B cell (primary cell): Measurements from ENCODE around the gene DTX3. TPM values are rescaled to one million over a fixed set of nuclear protein-coding genes. Genes with fewer than 3 reads are reported as not detected.

Source experiments
- ATAC-seq: fragments of 200-7000 bp; cut with Tn5 transposase; one replicate; pipeline ENCODE4 v1.10.0; 2021; ENCODE audit warnings: low read depth, mild to moderate bottlenecking, moderate number of reproducible peaks, moderate library complexity
- CTCF ChIA-PET: fragments of 350-600 bp; sonication (Branson Sonifier 250); formaldehyde crosslinking; loops from one replicate; lab custom pipeline; 2021; ENCODE audit warnings: antibody characterized with exemption, inconsistent platforms; lab: Charles Lee
- POLR2A ChIA-PET: fragments of 350-600 bp; sonication (Branson Sonifier 250); formaldehyde crosslinking; loops from one replicate; lab custom pipeline; 2021; ENCODE audit warnings: antibody characterized with exemption; lab: Charles Lee
- DNase-seq: peaks from one replicate; pipeline ENCODE4 v3.0.0; 2013
- H2AFZ ChIP-seq: 2 replicates; pipeline ENCODE4 v1.6.1; 2012; ENCODE audit warnings: mild to moderate bottlenecking, low read depth, low read length; ENCODE audit not compliant: insufficient read depth, poor library complexity, severe bottlenecking
- H3K27ac ChIP-seq, 2 donors: 1 replicate in 1 of 2; 2 replicates in 1 of 2; pipeline ENCODE4 v1.5.1; 2012 to 2013; ENCODE audit warnings: low read length in 2 of 2, mild to moderate bottlenecking in 2 of 2, moderate library complexity in 1 of 2
- H3K27me3 ChIP-seq, 4 experiments: fragments of 200-600 bp in 1 of 4; sonication (generic) in 1 of 4; replicated peaks in 1 of 4; 1 replicate in 2 of 4; 2 replicates in 2 of 4; pipeline versions ENCODE4 v1.6.1 to v1.7.0; 2013 to 2016; ENCODE audit warnings: low read length in 3 of 4, mild to moderate bottlenecking in 2 of 4, mixed read lengths in 1 of 4, moderate library complexity in 1 of 4; ENCODE audit not compliant: insufficient read depth in 4 of 4, control insufficient read depth in 3 of 4; ENCODE audit errors: control extremely low read depth in 1 of 4
- H3K36me3 ChIP-seq, 2 experiments: replicated peaks in 1 of 2; 1 replicate in 1 of 2; 2 replicates in 1 of 2; pipeline versions ENCODE4 v1.6.1 to v1.7.1; 2013; ENCODE audit warnings: low read length in 1 of 2; ENCODE audit not compliant: insufficient read depth in 2 of 2, control insufficient read depth in 1 of 2; ENCODE audit errors: control extremely low read depth in 1 of 2, extremely low read depth in 1 of 2
- H3K4me1 ChIP-seq, 2 donors: fragments of 200-600 bp in 1 of 2; sonication (generic) in 1 of 2; 1 replicate in 1 of 2; 2 replicates in 1 of 2; pipeline versions ENCODE4 v1.5.1 to v1.6.1; 2013 to 2017; ENCODE audit warnings: low read length in 2 of 2; ENCODE audit not compliant: control insufficient read depth in 2 of 2, insufficient read depth in 2 of 2
- H3K4me2 ChIP-seq: replicated peaks from 2 replicates; pipeline ENCODE3; 2012; ENCODE audit warnings: mild to moderate bottlenecking, low read depth, low read length; ENCODE audit not compliant: poor library complexity, severe bottlenecking
- H3K4me3 ChIP-seq, 5 experiments: fragments of 200-600 bp in 1 of 5; sonication (generic) in 1 of 5; 1 replicate in 3 of 5; 2 replicates in 2 of 5; pipeline versions ENCODE4 v1.5.1 to v1.7.0; 2011 to 2016; ENCODE audit warnings: low read length in 4 of 5, mild to moderate bottlenecking in 4 of 5, low read depth in 2 of 5, control low read depth in 1 of 5, moderate library complexity in 1 of 5; ENCODE audit not compliant: insufficient read depth in 1 of 5; ENCODE audit errors: control extremely low read depth in 1 of 5, extremely low read depth in 1 of 5
- H3K79me2 ChIP-seq: fragments of 200-600 bp; sonication (generic); one replicate; pipeline ENCODE4 v1.6.0; 2016; ENCODE audit warnings: low read length; ENCODE audit not compliant: control insufficient read depth, insufficient read depth
- H3K9ac ChIP-seq: fragments of 200-600 bp; sonication (generic); 2 replicates; pipeline ENCODE4 v1.6.1; 2017; ENCODE audit warnings: mild to moderate bottlenecking, low read length, moderate library complexity
- H3K9me3 ChIP-seq, 3 donors: one replicate each; pipeline versions ENCODE4 v1.6.1 to v1.7.1; 2013; ENCODE audit warnings: low read length in 2 of 3; ENCODE audit not compliant: control insufficient read depth in 2 of 3, insufficient read depth in 1 of 3; ENCODE audit errors: control extremely low read depth in 1 of 3
- H4K20me1 ChIP-seq: 2 replicates; pipeline ENCODE4 v1.6.0; 2012; ENCODE audit warnings: mild to moderate bottlenecking, low read length; ENCODE audit not compliant: insufficient read depth, control insufficient read depth, poor library complexity, severe bottlenecking
- H3K27ac Mint-ChIP-seq: one replicate; pipeline ENCODE4 v1.8.0; 2021; ENCODE audit warnings: mixed read lengths
- H3K27me3 Mint-ChIP-seq: one replicate; pipeline ENCODE4 v1.8.0; 2021; ENCODE audit warnings: mixed read lengths
- H3K4me1 Mint-ChIP-seq: one replicate; pipeline ENCODE4 v1.8.0; 2021; ENCODE audit warnings: mixed read lengths
- H3K4me3 Mint-ChIP-seq: one replicate; pipeline ENCODE4 v1.8.0; 2021; ENCODE audit warnings: mixed read lengths
- H3K9me3 Mint-ChIP-seq: one replicate; pipeline ENCODE4 v1.8.0; 2022; ENCODE audit warnings: mixed read lengths; ENCODE audit not compliant: insufficient read depth
- CTCF ChIP-seq: fragments of 200-600 bp; IDR thresholded peaks from one replicate; pipeline ENCODE4 v1.8.0; 2022; ENCODE audit warnings: antibody characterized with exemption, mild to moderate bottlenecking
- EZH2 ChIP-seq: IDR thresholded peaks from 2 replicates; pipeline ENCODE4 v1.6.1; 2012; ENCODE audit warnings: borderline replicate concordance, low read depth, mild to moderate bottlenecking, moderate library complexity, low read length; ENCODE audit not compliant: insufficient read depth, poor library complexity, severe bottlenecking
- WGBS: methylation state at CpG from one replicate; pipeline ENCODE4 v1.1.5; 2013; ENCODE audit warnings: missing lambda C conversion rate; ENCODE audit not compliant: insufficient coverage; 5-methylcytosine and 5-hydroxymethylcytosine counted together
- intact Hi-C: fragments of 100-400 bp; cut with micrococcal nuclease; formaldehyde crosslinking; loops from one replicate; pipeline ENCODE4 v1.10.0; 2022
- polyA plus RNA-seq: library from polyadenylated mRNA; depleted of rRNA; stranded (reverse); fragments of >200 nt; gene quantifications from 2 replicates; pipeline ENCODE4 v1.2.3, GENCODE V29; 2012
- total RNA-seq, 2 donors: library from RNA; stranded (reverse); fragments of 120-200 nt in 1 of 2; gene quantifications; 1 replicate in 1 of 2; 2 replicates in 1 of 2; pipeline versions ENCODE4 v1.2.3 to v1.2.4, GENCODE V29; 2013 to 2022

DTX3 gene
- total and polyA plus RNA-seq, 2 donors (not counting 1 experiment from before 2014, with no cell fraction given) = 3.5 to 7.3 TPM

DNA sequence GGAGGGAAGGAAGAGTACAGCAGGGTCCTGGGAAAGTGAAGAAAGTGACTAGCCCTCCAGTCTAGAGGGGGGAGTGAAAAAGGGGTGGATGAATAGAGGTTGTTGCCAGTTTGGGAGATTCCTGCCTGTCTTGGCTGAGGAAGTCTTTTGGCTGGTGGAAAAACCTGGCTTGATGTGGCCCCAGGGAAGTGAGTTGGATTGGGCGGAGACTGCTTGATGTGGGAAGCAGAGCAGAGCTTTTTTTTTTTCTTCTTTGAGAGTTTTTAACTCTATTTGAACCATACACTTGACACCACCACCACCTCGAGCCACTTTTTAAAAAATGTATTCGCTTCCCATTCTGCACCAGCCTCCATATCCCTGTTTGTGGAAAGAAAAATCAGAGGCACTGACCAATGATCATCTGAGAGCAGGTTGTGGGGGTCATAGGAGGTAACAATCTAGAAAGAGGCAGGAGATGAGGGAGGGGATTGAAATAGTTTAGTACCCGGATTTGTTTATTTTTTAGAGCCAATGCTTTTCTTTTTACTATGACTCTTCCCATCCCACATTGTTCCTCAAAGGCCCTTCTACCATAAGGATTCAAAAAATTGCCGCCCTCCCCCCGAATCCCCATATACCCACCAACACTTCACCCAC lies 690 bp upstream of the DTX3 start:
- peaks cover 5 to 29% of the 10 kb centered on the region in 2 experiments for H3K36me3 ChIP-seq
- no peaks in the 10 kb centered on the region for H3K79me2 ChIP-seq
- DNase-seq (no peak), ATAC-seq (no peak)
- Mint-ChIP-seq H3K27ac (peak overlapping the region; percentile 59), H3K9me3 (no peaks in the 10 kb centered on the region), H3K27me3 (peaks cover 24% of the 10 kb centered on the region), H3K4me3 (peak overlapping the region; percentile 82), H3K4me1 (peaks cover 19% of the 10 kb centered on the region)
- H3K27me3 ChIP-seq = peaks cover 0 to 33% (median 11%) of the 10 kb centered on the region in 4 experiments
- ChIA-PET CTCF (interaction anchor here (0.7 to 1.5 kb wide), 5 partner anchors 11 to 25 kb away, joined by 3 to 5 read pairs (median 3); no protein-coding TSS in a partner anchor), POLR2A (interaction anchor here (0.6 kb wide), 2 partner anchors 81 to 90 kb away, joined by 3 read pairs; no protein-coding TSS in a partner anchor)
- H2AFZ ChIP-seq = peak overlapping the region; percentile 79
- no peak overlapping the region for H3K27ac ChIP-seq
- H3K4me1 ChIP-seq = peaks cover 11% of the 10 kb centered on the region in 2 donors
- peak overlapping the region; percentile 65 for H3K9ac ChIP-seq
- intact Hi-C loops = no loop called here
- no CpG with 5 or more reads among the region's 6 CpGs for WGBS
- peaks cover 0 to 11% (median 0%) of the 10 kb centered on the region in 3 donors for H3K9me3 ChIP-seq
- peak overlapping the region in 3 of 5 experiments; percentile 38 to 62 (median 55) for H3K4me3 ChIP-seq
- H4K20me1 ChIP-seq = no peaks in the 10 kb centered on the region
- no peak for TF ChIP-seq EZH2
- no peak for TF ChIP-seq CTCF
- H3K4me2 ChIP-seq = peak overlapping the region; percentile 88
